Suprapubic skin (tissue), 3 donors: Measurements from ENCODE around the gene WNT2B.

Experiments used
- CTCF ChIP-seq, 2 donors: fragments of 200-600 bp in 1 of 2; fragments of 450-650 bp in 1 of 2; sonication (generic) in 1 of 2; IDR thresholded peaks; one replicate each; pipeline ENCODE4 v1.5.1; 2016 to 2019; ENCODE audit warnings: antibody characterized with exemption in 2 of 2, mild to moderate bottlenecking in 1 of 2, moderate library complexity in 1 of 2
- EP300 ChIP-seq: sonication (generic); formaldehyde crosslinking; IDR thresholded peaks from one replicate; pipeline ENCODE4 v1.6.1; 2017; ENCODE audit warnings: antibody characterized with exemption

DNA sequence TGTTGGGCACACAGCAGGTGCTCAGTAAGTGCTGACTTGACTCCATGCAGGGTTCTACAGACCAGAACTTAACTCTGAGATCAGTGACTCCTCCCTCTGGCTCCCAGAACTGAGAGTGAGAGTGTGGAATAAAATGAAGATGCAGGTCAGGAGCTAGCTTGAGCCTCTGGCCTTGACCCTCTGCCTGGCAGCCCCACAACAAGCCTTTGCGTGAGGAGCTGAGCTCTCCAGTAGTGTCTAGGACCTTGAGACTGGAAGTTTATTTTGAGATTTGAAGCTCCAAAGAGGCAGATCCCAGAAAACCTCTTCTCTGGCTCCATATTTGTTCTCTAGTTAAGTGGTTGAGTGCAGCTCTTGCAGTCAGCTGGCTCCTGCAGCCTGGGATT, 3.4 kb upstream of the WNT2B start:
- TF ChIP-seq CTCF (IDR thresholded peaks at IDR 0.05): no peak
- no peak for TF ChIP-seq EP300
